WTC11 (cell line): ENCODE results near the gene HYAL2. TPM values are rescaled to one million over a fixed set of nuclear protein-coding genes. Genes with fewer than 3 reads are reported as not detected.

Source experiments
- ATAC-seq: fragments of 200-7000 bp; cut with Tn5 transposase; 2 replicates; pipeline ENCODE4 v1.10.0; 2021; ENCODE audit warnings: mild to moderate bottlenecking, moderate library complexity
- CTCF ChIA-PET: fragments of 300-600 bp; sonication (Branson Sonifier 250); formaldehyde crosslinking; loops from one replicate; lab custom pipeline; 2021; ENCODE audit warnings: antibody characterized with exemption; lab: Charles Lee
- POLR2A ChIA-PET: fragments of 350-600 bp; sonication (Branson Sonifier 250); formaldehyde crosslinking; loops from one replicate; lab custom pipeline; 2021; ENCODE audit warnings: antibody characterized with exemption; lab: Charles Lee
- DNase-seq: peaks from one replicate; pipeline ENCODE4 v3.0.0; 2021; ENCODE audit warnings: low spot score
- H3K27ac Mint-ChIP-seq: 2 replicates; pipeline ENCODE4 v1.8.0; 2021; ENCODE audit warnings: mixed read lengths
- H3K27me3 Mint-ChIP-seq: 2 replicates; pipeline ENCODE4 v1.8.0; 2021; ENCODE audit warnings: low read depth, mild to moderate bottlenecking, moderate library complexity, mixed read lengths
- H3K36me3 Mint-ChIP-seq: 2 replicates; pipeline ENCODE4 v1.8.0; 2021; ENCODE audit warnings: mixed read lengths
- H3K4me1 Mint-ChIP-seq: 2 replicates; pipeline ENCODE4 v1.8.0; 2022; ENCODE audit warnings: mixed read lengths
- H3K4me3 Mint-ChIP-seq: 2 replicates; pipeline ENCODE4 v1.8.0; 2021; ENCODE audit warnings: mild to moderate bottlenecking, moderate library complexity, mixed read lengths
- H3K9me3 Mint-ChIP-seq: 2 replicates; pipeline ENCODE4 v1.8.0; 2021; ENCODE audit warnings: mixed read lengths
- AR ChIP-seq: fragments of 250-450 bp; sonication (Bioruptor Pico); IDR thresholded peaks from 2 replicates; pipeline ENCODE4 v1.9.0; 2021; ENCODE audit warnings: mild to moderate bottlenecking
- CREB1 ChIP-seq: sonication (generic); formaldehyde crosslinking; IDR thresholded peaks from 2 replicates; pipeline ENCODE4 v1.8.0; 2023; ENCODE audit warnings: mild to moderate bottlenecking, missing genetic modification reagents
- KAT7 ChIP-seq: sonication (generic); formaldehyde crosslinking; IDR thresholded peaks from 2 replicates; pipeline ENCODE4 v1.8.1; 2023; ENCODE audit warnings: missing genetic modification reagents, mild to moderate bottlenecking, borderline replicate concordance
- MLX ChIP-seq: sonication (generic); formaldehyde crosslinking; IDR thresholded peaks from 2 replicates; pipeline ENCODE4 v1.8.1; 2023; ENCODE audit warnings: mild to moderate bottlenecking, missing genetic modification reagents, moderate library complexity
- NFATC4 ChIP-seq: fragments of 250-450 bp; sonication (Bioruptor Pico); IDR thresholded peaks from 2 replicates; pipeline ENCODE4 v1.9.0; 2021; ENCODE audit warnings: mild to moderate bottlenecking
- NR2C2 ChIP-seq: sonication (generic); formaldehyde crosslinking; IDR thresholded peaks from 2 replicates; pipeline ENCODE4 v1.8.0; 2022; ENCODE audit warnings: mild to moderate bottlenecking, missing genetic modification reagents
- PREB ChIP-seq: sonication (generic); formaldehyde crosslinking; IDR thresholded peaks from 2 replicates; pipeline ENCODE4 v1.8.1; 2022; ENCODE audit warnings: mild to moderate bottlenecking, missing genetic modification reagents, moderate library complexity, borderline replicate concordance
- SMAD3 ChIP-seq: sonication (generic); formaldehyde crosslinking; IDR thresholded peaks from 2 replicates; pipeline ENCODE4 v1.8.0; 2022; ENCODE audit warnings: missing genetic modification reagents, mild to moderate bottlenecking, borderline replicate concordance
- TEAD1 ChIP-seq: sonication (generic); formaldehyde crosslinking; IDR thresholded peaks from 2 replicates; pipeline ENCODE4 v1.8.0; 2022; ENCODE audit warnings: mild to moderate bottlenecking, missing genetic modification reagents
- TP53 ChIP-seq: sonication (generic); formaldehyde crosslinking; IDR thresholded peaks from 2 replicates; pipeline ENCODE4 v1.8.1; 2023; ENCODE audit warnings: mild to moderate bottlenecking, missing genetic modification reagents
- ZNF423 ChIP-seq: fragments of 250-450 bp; sonication (Bioruptor Pico); IDR thresholded peaks from 2 replicates; pipeline ENCODE4 v2.1.2; 2022; ENCODE audit warnings: mild to moderate bottlenecking, moderate library complexity
- ZSCAN18 ChIP-seq: fragments of 250-450 bp; sonication (Bioruptor Pico); IDR thresholded peaks from 2 replicates; pipeline ENCODE4 v2.1.2; 2022; ENCODE audit warnings: mild to moderate bottlenecking, moderate library complexity
- total RNA-seq: library from RNA; stranded (reverse); gene quantifications from 3 replicates; pipeline ENCODE4 v1.2.3, GENCODE V29; 2021
- TF ChIP-seq, protein P1 (sequence below): sonication (generic); formaldehyde crosslinking; IDR thresholded peaks from 2 replicates; pipeline ENCODE4 v1.8.0; 2023; ENCODE audit warnings: mild to moderate bottlenecking, missing genetic modification reagents
- TF ChIP-seq, protein P2 (sequence below): sonication (generic); formaldehyde crosslinking; conservative IDR thresholded peaks from 2 replicates; pipeline ENCODE4 v1.8.1; 2022; ENCODE audit warnings: mild to moderate bottlenecking, missing genetic modification reagents
- TF ChIP-seq, protein P3 (sequence below): sonication (generic); formaldehyde crosslinking; IDR thresholded peaks from 2 replicates; pipeline ENCODE4 v1.8.1; 2023; ENCODE audit warnings: mild to moderate bottlenecking, missing genetic modification reagents, moderate library complexity

Gene HYAL2
- total RNA-seq, 1 experiment from 2014 or later, result 58.0 TPM

DNA sequence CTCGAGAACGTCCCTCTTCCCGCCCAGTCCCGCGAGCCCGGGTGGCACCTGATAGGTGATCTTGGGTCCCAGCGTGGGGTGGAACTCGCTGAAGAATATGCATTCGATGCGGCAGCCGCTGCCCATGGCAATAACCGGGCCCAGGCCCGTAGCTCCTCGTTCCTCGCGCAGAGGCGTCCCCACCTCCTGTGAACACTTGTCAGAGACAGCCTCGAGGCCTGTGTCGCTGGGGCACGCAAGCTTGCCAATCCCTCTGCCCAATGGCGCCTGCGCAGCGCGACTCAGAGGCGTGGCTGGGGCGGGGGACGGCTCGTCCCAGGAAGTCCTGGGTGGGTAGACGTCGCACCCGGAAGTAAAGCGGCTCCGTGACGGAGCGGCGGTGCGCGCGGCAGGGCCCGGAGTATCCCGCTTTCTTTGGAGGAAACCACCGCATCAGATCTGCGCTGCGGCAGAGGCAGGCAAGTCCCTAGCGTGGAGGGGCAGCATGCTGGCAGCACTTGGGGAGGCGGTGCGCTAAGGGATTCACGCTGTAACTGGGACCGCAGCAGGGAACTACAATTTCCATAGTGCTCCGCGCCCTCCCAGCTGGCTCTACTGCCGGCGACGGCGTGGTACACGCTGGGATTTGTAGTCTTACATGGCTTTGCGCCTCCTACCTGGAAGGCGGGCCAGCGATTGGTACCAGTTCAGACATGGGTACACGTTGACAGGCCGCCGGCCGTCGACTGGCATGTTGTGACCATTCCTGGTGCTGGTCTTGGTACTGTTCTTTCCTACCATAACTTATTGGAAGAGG lies 28.2 kb upstream of the HYAL2 start, which contains the start of the genes CYB561D2 and NPRL2 (continued):
- TF ChIP-seq ZSCAN18 (CRISPR knock-in tag) (no peak), CREB1 (CRISPR knock-in tag) (peak; percentile 89), PREB (CRISPR knock-in tag) (0 out of 2 replicates have a peak, but pooled peaks have one; percentile 65), SMAD3 (CRISPR knock-in tag) (peak; percentile 87; the same call in 1 of the 2 replicates), TEAD1 (CRISPR knock-in tag) (peak; percentile 94), AR (CRISPR knock-in tag) (no peak), ZNF423 (no peak), KAT7 (CRISPR knock-in tag) (peak; percentile 4), NR2C2 (CRISPR knock-in tag) (peak; percentile 71; the same call in 1 of the 2 replicates), TP53 (CRISPR knock-in tag) (peak; percentile 94; the same call in 1 of the 2 replicates)
- TF ChIP-seq, protein P1, sequence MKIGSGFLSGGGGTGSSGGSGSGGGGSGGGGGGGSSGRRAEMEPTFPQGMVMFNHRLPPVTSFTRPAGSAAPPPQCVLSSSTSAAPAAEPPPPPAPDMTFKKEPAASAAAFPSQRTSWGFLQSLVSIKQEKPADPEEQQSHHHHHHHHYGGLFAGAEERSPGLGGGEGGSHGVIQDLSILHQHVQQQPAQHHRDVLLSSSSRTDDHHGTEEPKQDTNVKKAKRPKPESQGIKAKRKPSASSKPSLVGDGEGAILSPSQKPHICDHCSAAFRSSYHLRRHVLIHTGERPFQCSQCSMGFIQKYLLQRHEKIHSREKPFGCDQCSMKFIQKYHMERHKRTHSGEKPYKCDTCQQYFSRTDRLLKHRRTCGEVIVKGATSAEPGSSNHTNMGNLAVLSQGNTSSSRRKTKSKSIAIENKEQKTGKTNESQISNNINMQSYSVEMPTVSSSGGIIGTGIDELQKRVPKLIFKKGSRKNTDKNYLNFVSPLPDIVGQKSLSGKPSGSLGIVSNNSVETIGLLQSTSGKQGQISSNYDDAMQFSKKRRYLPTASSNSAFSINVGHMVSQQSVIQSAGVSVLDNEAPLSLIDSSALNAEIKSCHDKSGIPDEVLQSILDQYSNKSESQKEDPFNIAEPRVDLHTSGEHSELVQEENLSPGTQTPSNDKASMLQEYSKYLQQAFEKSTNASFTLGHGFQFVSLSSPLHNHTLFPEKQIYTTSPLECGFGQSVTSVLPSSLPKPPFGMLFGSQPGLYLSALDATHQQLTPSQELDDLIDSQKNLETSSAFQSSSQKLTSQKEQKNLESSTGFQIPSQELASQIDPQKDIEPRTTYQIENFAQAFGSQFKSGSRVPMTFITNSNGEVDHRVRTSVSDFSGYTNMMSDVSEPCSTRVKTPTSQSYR (CRISPR knock-in tag), result peak; percentile 90
- TF ChIP-seq, protein P2, sequence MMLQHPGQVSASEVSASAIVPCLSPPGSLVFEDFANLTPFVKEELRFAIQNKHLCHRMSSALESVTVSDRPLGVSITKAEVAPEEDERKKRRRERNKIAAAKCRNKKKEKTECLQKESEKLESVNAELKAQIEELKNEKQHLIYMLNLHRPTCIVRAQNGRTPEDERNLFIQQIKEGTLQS (CRISPR knock-in tag), result peak; percentile 72
- TF ChIP-seq, protein P3, sequence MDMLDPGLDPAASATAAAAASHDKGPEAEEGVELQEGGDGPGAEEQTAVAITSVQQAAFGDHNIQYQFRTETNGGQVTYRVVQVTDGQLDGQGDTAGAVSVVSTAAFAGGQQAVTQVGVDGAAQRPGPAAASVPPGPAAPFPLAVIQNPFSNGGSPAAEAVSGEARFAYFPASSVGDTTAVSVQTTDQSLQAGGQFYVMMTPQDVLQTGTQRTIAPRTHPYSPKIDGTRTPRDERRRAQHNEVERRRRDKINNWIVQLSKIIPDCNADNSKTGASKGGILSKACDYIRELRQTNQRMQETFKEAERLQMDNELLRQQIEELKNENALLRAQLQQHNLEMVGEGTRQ, result peak; percentile 42

- TF ChIP-seq MLX, result no peak
- TF ChIP-seq NFATC4 (CRISPR knock-in tag), result no peak
- ATAC-seq, result no peak
- H3K27ac Mint-ChIP-seq, result 0 out of 2 replicates have a peak overlapping the region, but pooled peaks have one; percentile 93
- ChIA-PET POLR2A (interaction anchor here (1.2 to 1.5 kb wide), 3 partner anchors 13 to 219 kb away, joined by 3 to 9 read pairs (median 3); partner anchors contain the start of genes HEMK1, HYAL3 and NAA80), CTCF (interaction anchor here (0.7 to 4.2 kb wide), 14 partner anchors 9 to 261 kb away, joined by 3 to 18 read pairs (median 6); partner anchors contain the start of genes C3orf18, CACNA2D2, CISH and HYAL2)
- H3K36me3 Mint-ChIP-seq, result peaks cover 14% of the 10 kb centered on the region; the same call in 1 of the 2 replicates
- peak overlapping the region; percentile 95 for H3K4me3 Mint-ChIP-seq
- DNase-seq, result no peak
- no peaks in the 10 kb centered on the region for H3K9me3 Mint-ChIP-seq
- peaks cover 18% of the 10 kb centered on the region for H3K4me1 Mint-ChIP-seq
- peaks cover 16% of the 10 kb centered on the region for H3K27me3 Mint-ChIP-seq
Observed at GRCh38 chr3:50350213-50350526, 27.6 kb upstream of the HYAL2 start.
